ENCODE data around the gene TMEM168.

The TMEM168 gene

GRCh38 chr7:112757337-112757736, 32.9 kb downstream of the TMEM168 start:
- POLR2A ChIA-PET, result no interaction called here
- CTCF ChIA-PET, result no interaction called here
- DNase-seq (ENCODE audit: extremely low spot score), result no peak

DNA sequence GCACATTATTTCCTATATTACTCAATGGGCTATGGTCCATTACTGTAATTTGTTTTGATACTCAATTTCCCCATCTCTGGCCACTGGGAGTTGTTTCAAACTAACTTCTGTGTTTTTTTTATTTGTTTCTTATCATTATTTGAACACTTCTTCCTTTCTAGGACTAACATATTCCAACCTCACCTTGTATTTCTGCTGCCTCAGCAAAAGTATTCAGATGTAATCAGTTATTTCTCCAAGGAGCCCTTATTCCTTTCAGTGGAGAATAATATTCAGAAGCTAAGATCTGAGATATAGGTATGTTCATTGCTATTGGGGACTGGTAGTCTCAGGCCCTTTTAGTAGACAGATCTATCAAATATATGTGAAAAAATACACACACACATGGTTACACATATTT, 36.9 kb downstream of the TMEM168 start:
- no peak for TF ChIP-seq ARNT (IDR thresholded peaks at IDR 0.05)
- TF ChIP-seq LEF1 (IDR thresholded peaks at IDR 0.05; ENCODE audit: borderline replicate concordance), result no peak
- no peak for TF ChIP-seq FOXM1 (IDR thresholded peaks at IDR 0.05; ENCODE audit: borderline replicate concordance)
- TF ChIP-seq HDGF (IDR thresholded peaks at IDR 0.05; ENCODE audit: borderline replicate concordance), result no peak
- no peak for TF ChIP-seq NFRKB (IDR thresholded peaks at IDR 0.05)
- TF ChIP-seq FOXA1 (IDR thresholded peaks at IDR 0.05), result no peak
- no peak for TF ChIP-seq BHLHE40 (IDR thresholded peaks at IDR 0.05; ENCODE audit: borderline replicate concordance)
- no peak for TF ChIP-seq PKNOX1 (IDR thresholded peaks at IDR 0.05)
- TF ChIP-seq TARDBP (IDR thresholded peaks at IDR 0.05), result no peak
- no peak for TF ChIP-seq FOXK2 (IDR thresholded peaks at IDR 0.05)
- no peak for TF ChIP-seq ELF4 (IDR thresholded peaks at IDR 0.05)
- TF ChIP-seq CTBP1 (IDR thresholded peaks at IDR 0.05; ENCODE audit: borderline replicate concordance), result no peak
- no peak for TF ChIP-seq SUZ12 (IDR thresholded peaks at IDR 0.05)
- no peak for TF ChIP-seq SP1 (IDR thresholded peaks at IDR 0.05)
- TF ChIP-seq L3MBTL2 (conservative IDR thresholded peaks at IDR 0.05), result no peak
- no peak for TF ChIP-seq ZNF384 (IDR thresholded peaks at IDR 0.05)
- POLR2A ChIA-PET, result no interaction called here
- no peak for DNase-seq (ENCODE audit: extremely low spot score)
- CTCF ChIA-PET, result no interaction called here

More at GRCh38 chr7:112757337-112757736, 32.9 kb downstream of the TMEM168 start:
- TF ChIP-seq BHLHE40 (IDR thresholded peaks at IDR 0.05; ENCODE audit: borderline replicate concordance) (no peak), CTBP1 (IDR thresholded peaks at IDR 0.05; ENCODE audit: borderline replicate concordance) (no peak), FOXM1 (IDR thresholded peaks at IDR 0.05; ENCODE audit: borderline replicate concordance) (no peak), SP1 (IDR thresholded peaks at IDR 0.05) (no peak), FOXK2 (IDR thresholded peaks at IDR 0.05) (no peak), SUZ12 (IDR thresholded peaks at IDR 0.05) (no peak), PKNOX1 (IDR thresholded peaks at IDR 0.05) (no peak), ZNF384 (IDR thresholded peaks at IDR 0.05) (no peak), TARDBP (IDR thresholded peaks at IDR 0.05) (no peak), LEF1 (IDR thresholded peaks at IDR 0.05; ENCODE audit: borderline replicate concordance) (no peak), ELF4 (IDR thresholded peaks at IDR 0.05) (no peak), ARNT (IDR thresholded peaks at IDR 0.05) (no peak), NFRKB (IDR thresholded peaks at IDR 0.05) (no peak)

DNA sequence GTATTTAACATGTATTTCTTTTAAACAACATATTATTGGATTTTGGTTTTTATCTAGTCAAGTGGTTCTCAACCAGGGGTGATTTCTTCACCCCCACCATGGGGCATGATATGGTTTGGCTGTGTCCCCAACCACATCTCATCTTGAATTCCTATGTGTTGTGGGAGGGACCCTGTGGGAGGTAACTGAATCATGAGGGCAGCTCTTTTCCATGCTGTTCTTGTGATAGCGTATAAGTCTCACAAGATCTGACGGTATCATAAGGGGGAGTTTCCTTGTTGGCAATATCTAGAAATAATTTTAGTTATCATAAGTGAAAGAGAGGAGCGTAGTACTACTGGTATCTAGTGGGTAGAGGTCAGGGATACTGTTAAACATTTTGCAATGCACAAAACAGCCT, 37.6 kb downstream of the TMEM168 start:
- TF ChIP-seq TARDBP (IDR thresholded peaks at IDR 0.05), result no peak
- TF ChIP-seq BHLHE40 (IDR thresholded peaks at IDR 0.05; ENCODE audit: borderline replicate concordance), result no peak
- no peak for TF ChIP-seq NFRKB (IDR thresholded peaks at IDR 0.05)
- TF ChIP-seq HDGF (IDR thresholded peaks at IDR 0.05; ENCODE audit: borderline replicate concordance), result no peak
- TF ChIP-seq SUZ12 (IDR thresholded peaks at IDR 0.05), result no peak
- no peak for TF ChIP-seq FOXA1 (IDR thresholded peaks at IDR 0.05)
- no peak for TF ChIP-seq CTBP1 (IDR thresholded peaks at IDR 0.05; ENCODE audit: borderline replicate concordance)
- no peak for TF ChIP-seq LEF1 (IDR thresholded peaks at IDR 0.05; ENCODE audit: borderline replicate concordance)
- TF ChIP-seq ELF4 (IDR thresholded peaks at IDR 0.05), result no peak
- no peak for TF ChIP-seq L3MBTL2 (conservative IDR thresholded peaks at IDR 0.05)
- TF ChIP-seq ARNT (IDR thresholded peaks at IDR 0.05), result no peak
- TF ChIP-seq FOXM1 (IDR thresholded peaks at IDR 0.05; ENCODE audit: borderline replicate concordance), result no peak
- TF ChIP-seq FOXK2 (IDR thresholded peaks at IDR 0.05), result no peak
- TF ChIP-seq SP1 (IDR thresholded peaks at IDR 0.05), result no peak
- TF ChIP-seq ZNF384 (IDR thresholded peaks at IDR 0.05), result no peak
- TF ChIP-seq PKNOX1 (IDR thresholded peaks at IDR 0.05), result no peak
- CTCF ChIA-PET, result no interaction called here
- POLR2A ChIA-PET, result no interaction called here
- no peak for DNase-seq (ENCODE audit: extremely low spot score)

GRCh38 chr7:112749775-112750174, 40.4 kb downstream of the TMEM168 start:
- no peak for DNase-seq (ENCODE audit: extremely low spot score)
- POLR2A ChIA-PET, result interaction anchor here (0.7 kb wide), 1 partner anchor 11 kb away, joined by 3 read pairs; no protein-coding TSS in a partner anchor
- CTCF ChIA-PET, result no interaction called here
- TF ChIP-seq FOXM1 (IDR thresholded peaks at IDR 0.05; ENCODE audit: borderline replicate concordance) (no peak), PKNOX1 (IDR thresholded peaks at IDR 0.05) (no peak), NFRKB (IDR thresholded peaks at IDR 0.05) (no peak), FOXA1 (IDR thresholded peaks at IDR 0.05) (no peak), HDGF (IDR thresholded peaks at IDR 0.05; ENCODE audit: borderline replicate concordance) (no peak), SUZ12 (IDR thresholded peaks at IDR 0.05) (no peak), ELF4 (IDR thresholded peaks at IDR 0.05) (no peak), FOXK2 (IDR thresholded peaks at IDR 0.05) (no peak), LEF1 (IDR thresholded peaks at IDR 0.05; ENCODE audit: borderline replicate concordance) (no peak), L3MBTL2 (conservative IDR thresholded peaks at IDR 0.05) (no peak), BHLHE40 (IDR thresholded peaks at IDR 0.05; ENCODE audit: borderline replicate concordance) (no peak), SP1 (IDR thresholded peaks at IDR 0.05) (no peak), CTBP1 (IDR thresholded peaks at IDR 0.05; ENCODE audit: borderline replicate concordance) (no peak), TARDBP (IDR thresholded peaks at IDR 0.05) (no peak), ZNF384 (IDR thresholded peaks at IDR 0.05) (no peak), ARNT (IDR thresholded peaks at IDR 0.05) (no peak)

GRCh38 chr7:112748381-112748780, 41.8 kb downstream of the TMEM168 start:
- DNase-seq (ENCODE audit: extremely low spot score), result no peak
- ChIA-PET CTCF (no interaction called here), POLR2A (no interaction called here)
- no peak for TF ChIP-seq PKNOX1 (IDR thresholded peaks at IDR 0.05)
- no peak for TF ChIP-seq BHLHE40 (IDR thresholded peaks at IDR 0.05; ENCODE audit: borderline replicate concordance)
- TF ChIP-seq SUZ12 (IDR thresholded peaks at IDR 0.05), result no peak
- no peak for TF ChIP-seq ARNT (IDR thresholded peaks at IDR 0.05)
- no peak for TF ChIP-seq ZNF384 (IDR thresholded peaks at IDR 0.05)
- no peak for TF ChIP-seq L3MBTL2 (conservative IDR thresholded peaks at IDR 0.05)
- TF ChIP-seq FOXA1 (IDR thresholded peaks at IDR 0.05), result no peak
- TF ChIP-seq SP1 (IDR thresholded peaks at IDR 0.05), result no peak
- TF ChIP-seq CTBP1 (IDR thresholded peaks at IDR 0.05; ENCODE audit: borderline replicate concordance), result no peak
- TF ChIP-seq LEF1 (IDR thresholded peaks at IDR 0.05; ENCODE audit: borderline replicate concordance), result no peak
- no peak for TF ChIP-seq HDGF (IDR thresholded peaks at IDR 0.05; ENCODE audit: borderline replicate concordance)
- TF ChIP-seq FOXM1 (IDR thresholded peaks at IDR 0.05; ENCODE audit: borderline replicate concordance), result no peak
- TF ChIP-seq NFRKB (IDR thresholded peaks at IDR 0.05), result no peak

All from HEK293T (cell line).